Activated naive CD8-positive, alpha-beta T cell treated with anti-CD3 and anti-CD28 coated beads, Interleukin-2, amount 50 U/mL, for 24 hours (primary cell): Measurements from ENCODE around the gene TENT4A.
A peak's percentile ranks its signal among the peaks of the same experiment; 100 is the strongest.

Experiments used
- ATAC-seq: fragments of 150-1000 bp; cut with Tn5 transposase; one replicate; pipeline ENCODE4 v1.10.0; 2021
- DNase-seq: peaks from one replicate; pipeline ENCODE4 v3.0.0; 2021
- H3K27ac Mint-ChIP-seq: one replicate; pipeline ENCODE4 v1.8.0; 2021; ENCODE audit warnings: mild to moderate bottlenecking, mixed read lengths
- H3K27me3 Mint-ChIP-seq: one replicate; pipeline ENCODE4 v1.8.0; 2021; ENCODE audit warnings: mixed read lengths
- H3K36me3 Mint-ChIP-seq: one replicate; pipeline ENCODE4 v1.8.0; 2021; ENCODE audit warnings: low read depth, mixed read lengths
- H3K4me1 Mint-ChIP-seq: one replicate; pipeline ENCODE4 v1.8.0; 2021; ENCODE audit warnings: mixed read lengths
- H3K4me3 Mint-ChIP-seq: one replicate; pipeline ENCODE4 v1.8.0; 2021; ENCODE audit warnings: mild to moderate bottlenecking, moderate library complexity, mixed read lengths
- H3K9me3 Mint-ChIP-seq: one replicate; pipeline ENCODE4 v1.8.0; 2021; ENCODE audit warnings: mixed read lengths

TENT4A gene

DNA sequence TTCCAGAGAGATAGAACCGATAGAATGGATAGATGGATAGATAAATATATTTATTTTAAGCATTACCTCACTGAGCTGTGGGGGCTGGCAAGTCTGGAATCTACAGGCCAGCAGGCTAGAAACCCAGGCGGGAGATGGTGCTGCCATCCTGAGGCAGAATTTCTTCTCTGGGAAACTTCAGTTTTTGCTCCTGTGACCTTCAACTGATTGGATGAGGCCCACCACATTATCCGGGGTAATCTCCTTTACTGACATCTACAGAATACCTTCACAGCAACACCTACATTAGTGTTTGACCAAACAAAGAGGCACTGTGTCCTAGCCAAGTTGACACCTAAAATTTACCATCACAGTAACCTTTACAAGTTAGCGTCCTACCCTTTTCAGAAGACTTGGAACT, 29.2 kb upstream of the TENT4A start:
- no peak for DNase-seq
- H3K9me3 Mint-ChIP-seq, result peaks cover 3% of the 10 kb centered on the region
- peaks cover 6% of the 10 kb centered on the region for H3K4me1 Mint-ChIP-seq
- H3K36me3 Mint-ChIP-seq, result no peaks in the 10 kb centered on the region
- H3K4me3 Mint-ChIP-seq, result no peak overlapping the region
- peaks cover 47% of the 10 kb centered on the region for H3K27me3 Mint-ChIP-seq
- no peak overlapping the region for H3K27ac Mint-ChIP-seq
- no peak for ATAC-seq

DNA sequence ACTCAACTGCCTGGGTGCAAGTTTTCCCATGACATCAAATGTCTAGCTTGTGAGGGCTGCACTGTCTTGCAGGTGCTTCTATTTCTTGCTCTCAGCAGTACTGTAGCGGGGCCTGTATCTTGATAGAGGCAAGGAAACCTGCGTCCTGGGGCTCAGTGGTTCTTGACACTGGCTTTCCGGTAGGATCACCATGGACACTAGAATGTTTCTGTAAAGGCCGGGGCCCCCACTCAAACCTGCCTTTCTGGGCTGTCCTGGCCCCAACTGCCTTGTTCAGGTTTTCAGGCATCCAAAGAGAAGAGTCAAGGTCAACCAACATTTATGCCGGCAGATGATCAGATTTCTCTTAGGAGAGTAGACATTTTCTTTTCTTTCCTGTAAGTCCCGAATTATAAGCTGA, 26.7 kb upstream of the TENT4A start:
- H3K27me3 Mint-ChIP-seq, result peaks cover 62% of the 10 kb centered on the region
- peaks cover 3% of the 10 kb centered on the region for H3K9me3 Mint-ChIP-seq
- H3K36me3 Mint-ChIP-seq, result no peaks in the 10 kb centered on the region
- DNase-seq (no peak), ATAC-seq (no peak)
- H3K4me1 Mint-ChIP-seq, result peaks cover 6% of the 10 kb centered on the region
- H3K4me3 Mint-ChIP-seq, result no peak overlapping the region
- H3K27ac Mint-ChIP-seq, result no peak overlapping the region

DNA sequence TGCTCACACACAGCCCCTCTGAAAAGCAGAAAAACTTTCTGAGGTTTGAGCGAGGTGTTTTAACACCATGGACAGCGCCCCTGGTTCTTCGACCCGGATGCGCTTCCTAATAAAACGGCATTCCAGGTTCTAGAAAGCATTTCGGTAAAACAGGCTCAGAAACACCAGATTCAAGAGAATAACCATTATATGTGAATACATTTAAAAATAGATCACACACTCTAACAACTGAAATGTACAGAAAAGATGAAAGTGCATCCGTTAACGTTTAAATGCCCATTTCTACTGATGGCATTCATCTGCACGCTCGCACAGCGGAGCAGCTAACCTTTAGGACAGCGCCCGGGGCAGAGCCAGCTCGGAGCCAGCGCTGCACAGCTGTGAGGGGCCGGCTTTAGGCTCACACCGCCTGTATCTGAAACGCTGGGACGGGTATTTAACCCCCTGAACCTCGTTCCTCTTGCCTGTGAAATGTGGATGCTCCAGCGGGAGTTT, 26.3 kb upstream of the TENT4A start:
- ATAC-seq, result no peak
- H3K9me3 Mint-ChIP-seq, result peaks cover 3% of the 10 kb centered on the region
- peaks cover 63% of the 10 kb centered on the region for H3K27me3 Mint-ChIP-seq

DNA sequence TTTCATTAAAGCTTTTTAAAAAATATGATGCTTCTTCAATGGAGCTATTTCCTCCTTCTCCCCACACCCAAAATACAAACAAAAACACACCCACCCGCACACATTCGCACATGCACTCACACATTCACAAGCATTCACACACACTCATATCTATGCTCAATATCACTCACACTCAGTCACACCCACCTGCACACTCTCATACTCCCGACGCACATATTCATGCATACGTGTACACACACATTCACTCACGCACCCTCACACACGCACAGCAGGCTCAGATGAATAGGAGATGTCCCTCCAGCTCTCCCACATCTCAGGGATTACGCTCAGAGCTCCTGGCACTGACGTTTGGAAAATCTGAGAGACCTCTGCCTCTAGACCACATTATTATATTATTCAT, 25.7 kb upstream of the TENT4A start:
- Mint-ChIP-seq H3K9me3 (peaks cover 3% of the 10 kb centered on the region), H3K4me3 (no peak overlapping the region), H3K27me3 (peaks cover 66% of the 10 kb centered on the region), H3K36me3 (no peaks in the 10 kb centered on the region), H3K27ac (no peak overlapping the region), H3K4me1 (peaks cover 6% of the 10 kb centered on the region)
- DNase-seq, result no peak
- ATAC-seq, result no peak

More for the DNA sequence above, 26.3 kb upstream of the TENT4A start:
- Mint-ChIP-seq H3K27ac (no peak overlapping the region), H3K4me3 (no peak overlapping the region), H3K4me1 (peaks cover 6% of the 10 kb centered on the region), H3K36me3 (no peaks in the 10 kb centered on the region)
- no peak for DNase-seq

DNA sequence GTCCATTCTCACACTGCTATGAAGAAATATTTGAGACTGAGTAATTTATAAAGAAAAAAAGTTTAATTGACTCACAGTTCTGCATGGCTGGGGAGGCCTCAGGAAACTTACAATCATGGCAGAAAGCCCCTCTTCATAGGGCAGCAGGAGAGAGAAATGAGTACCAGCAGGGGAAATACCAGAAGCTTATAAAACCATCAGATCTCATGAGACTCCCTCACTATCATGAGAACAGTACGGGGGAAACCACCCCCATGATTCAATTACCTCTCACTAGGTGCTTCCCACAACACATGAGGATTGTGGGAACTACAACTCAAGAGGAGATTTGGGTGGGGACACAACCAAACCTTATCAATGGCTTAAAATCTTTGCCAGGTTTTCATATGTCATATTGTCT, 20.3 kb upstream of the TENT4A start:
- no peaks in the 10 kb centered on the region for H3K9me3 Mint-ChIP-seq
- peaks cover 4% of the 10 kb centered on the region for H3K4me1 Mint-ChIP-seq
- H3K36me3 Mint-ChIP-seq, result no peaks in the 10 kb centered on the region
- H3K27ac Mint-ChIP-seq, result no peak overlapping the region
- DNase-seq (no peak), ATAC-seq (peak; percentile 65)
- H3K27me3 Mint-ChIP-seq, result peaks cover 55% of the 10 kb centered on the region
- H3K4me3 Mint-ChIP-seq, result no peak overlapping the region

DNA sequence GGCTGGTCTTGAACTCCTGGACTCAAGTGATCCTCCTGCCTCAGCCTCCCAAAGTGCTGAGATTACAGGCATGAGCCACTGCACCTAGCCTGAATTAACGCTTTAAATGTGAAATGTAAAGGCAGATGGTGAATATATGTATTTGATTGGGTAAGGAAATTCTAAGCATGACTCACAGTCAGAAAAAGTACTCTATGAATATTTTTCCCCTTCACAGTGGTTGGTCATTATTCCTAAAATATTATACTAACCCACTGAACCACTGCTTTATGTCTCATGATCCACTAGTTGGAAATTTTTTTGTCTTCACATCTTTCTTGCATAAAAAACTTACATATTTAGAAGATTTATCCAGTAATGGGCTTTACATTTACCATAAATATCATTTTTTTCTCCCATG, 14.5 kb upstream of the TENT4A start:
- DNase-seq (no peak), ATAC-seq (no peak)
- no peaks in the 10 kb centered on the region for H3K36me3 Mint-ChIP-seq
- no peaks in the 10 kb centered on the region for H3K9me3 Mint-ChIP-seq
- no peak overlapping the region for H3K4me3 Mint-ChIP-seq
- peaks cover 33% of the 10 kb centered on the region for H3K27me3 Mint-ChIP-seq
- no peaks in the 10 kb centered on the region for H3K4me1 Mint-ChIP-seq
- H3K27ac Mint-ChIP-seq, result no peak overlapping the region

DNA sequence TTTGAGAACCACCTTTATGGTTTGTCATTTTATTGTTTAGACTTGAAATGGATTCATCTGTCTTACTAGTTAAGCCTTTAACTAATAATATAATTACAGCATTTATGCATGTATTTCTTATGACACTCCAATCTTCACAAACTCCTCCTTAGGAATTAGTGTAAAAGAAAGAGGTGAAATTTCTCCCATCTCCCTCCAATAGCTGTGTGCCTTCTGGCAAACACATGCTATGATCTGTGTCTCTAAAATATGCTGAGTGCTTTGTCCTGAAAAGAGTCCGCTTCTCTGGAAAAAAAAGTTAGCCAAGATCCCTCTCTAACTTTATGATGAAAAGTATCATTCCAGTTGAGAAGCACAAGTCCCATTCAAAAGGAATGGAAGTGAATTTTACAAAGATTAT, 13.9 kb upstream of the TENT4A start:
- Mint-ChIP-seq H3K36me3 (no peaks in the 10 kb centered on the region), H3K4me3 (no peak overlapping the region), H3K27ac (no peak overlapping the region), H3K27me3 (peaks cover 30% of the 10 kb centered on the region), H3K4me1 (no peaks in the 10 kb centered on the region), H3K9me3 (no peaks in the 10 kb centered on the region)
- ATAC-seq (no peak), DNase-seq (no peak)

DNA sequence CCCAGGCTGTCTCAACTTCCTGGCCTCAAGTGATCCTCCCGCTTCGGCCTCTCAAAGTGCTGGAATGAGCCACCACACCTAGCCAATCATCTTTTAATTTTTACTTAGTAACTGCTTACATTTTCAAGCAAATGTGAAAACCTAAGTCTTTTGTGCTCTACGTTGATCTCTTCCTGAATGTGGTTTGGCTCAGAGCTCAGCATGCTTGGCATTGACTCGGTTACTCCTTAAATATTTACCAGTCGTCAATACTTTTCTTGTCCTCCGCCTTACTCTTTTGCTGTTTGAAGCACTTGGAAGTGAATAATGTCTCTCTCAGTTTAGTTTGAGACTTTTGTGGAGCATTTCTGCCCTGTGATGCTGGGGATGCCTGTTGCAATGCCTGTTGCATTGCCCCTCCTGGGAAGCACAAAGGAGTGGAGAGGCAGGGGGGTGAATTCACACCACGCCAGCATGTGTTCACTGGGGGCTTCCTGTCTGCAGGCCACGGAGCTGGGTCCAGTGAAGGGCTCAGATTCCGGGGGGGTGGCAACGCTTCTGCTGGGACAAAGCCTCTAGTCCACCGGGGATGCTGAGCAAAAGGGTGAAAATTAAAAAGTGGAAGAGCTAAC, 13.1 kb upstream of the TENT4A start:
- H3K36me3 Mint-ChIP-seq, result no peaks in the 10 kb centered on the region
- H3K27ac Mint-ChIP-seq, result no peak overlapping the region
- DNase-seq (no peak), ATAC-seq (no peak)
- H3K4me1 Mint-ChIP-seq, result peaks cover 4% of the 10 kb centered on the region
- no peaks in the 10 kb centered on the region for H3K9me3 Mint-ChIP-seq
- H3K27me3 Mint-ChIP-seq, result peaks cover 28% of the 10 kb centered on the region
- no peak overlapping the region for H3K4me3 Mint-ChIP-seq

DNA sequence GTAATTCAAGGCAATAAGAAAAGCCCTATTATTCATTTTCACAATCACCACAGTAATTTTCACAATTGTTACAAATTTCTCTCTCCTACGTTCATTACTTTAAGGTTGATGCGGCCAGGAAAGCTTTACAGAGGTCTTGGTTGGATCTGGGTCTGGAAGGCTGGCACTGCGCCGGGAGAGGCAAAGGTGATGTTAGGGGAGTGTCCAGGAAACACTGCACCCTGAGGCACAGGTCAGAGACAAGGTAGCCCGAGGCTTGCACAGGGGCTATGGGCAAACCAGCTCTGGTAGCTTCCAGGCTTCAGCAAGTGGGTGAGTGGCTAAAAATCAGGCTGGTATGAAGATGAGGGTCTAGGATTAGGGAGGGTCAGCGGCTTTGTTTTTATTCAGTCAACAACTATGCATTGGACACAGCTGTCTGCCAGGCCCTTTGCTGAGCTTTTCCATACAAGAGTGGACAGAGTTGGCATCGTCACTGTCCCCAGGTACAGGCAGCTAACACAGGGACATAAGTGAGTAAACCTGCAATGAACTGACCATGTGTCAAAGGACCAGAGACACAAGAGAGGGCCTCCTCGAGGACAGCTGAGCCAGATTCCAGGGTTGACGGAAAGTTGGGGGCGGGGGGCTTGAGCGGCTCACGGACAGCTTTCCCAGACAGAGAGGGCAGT, 12.4 kb upstream of the TENT4A start:
- H3K4me3 Mint-ChIP-seq, result no peak overlapping the region
- peaks cover 10% of the 10 kb centered on the region for H3K4me1 Mint-ChIP-seq
- ATAC-seq (no peak), DNase-seq (no peak)
- no peaks in the 10 kb centered on the region for H3K9me3 Mint-ChIP-seq
- no peaks in the 10 kb centered on the region for H3K36me3 Mint-ChIP-seq
- peaks cover 27% of the 10 kb centered on the region for H3K27me3 Mint-ChIP-seq
- H3K27ac Mint-ChIP-seq, result no peak overlapping the region

DNA sequence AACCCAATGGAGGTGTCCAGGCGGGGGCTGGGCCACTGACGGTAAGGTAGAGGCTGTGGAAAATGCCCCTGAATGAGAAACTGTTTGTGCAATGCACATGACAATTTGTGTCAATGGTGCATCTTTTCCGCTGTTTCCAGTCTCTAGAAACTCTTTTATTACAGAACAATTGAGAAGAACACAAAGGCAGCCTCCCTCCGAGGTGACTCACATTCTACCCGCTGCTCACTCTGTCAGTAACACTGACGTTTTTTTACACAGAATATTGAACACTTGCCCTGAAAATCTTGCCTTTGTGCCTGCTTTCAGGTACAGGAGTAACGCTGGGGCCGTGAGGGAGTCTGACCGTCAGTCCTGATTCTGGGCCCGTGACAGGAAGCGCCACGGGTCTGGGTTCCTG, 11.7 kb upstream of the TENT4A start:
- Mint-ChIP-seq H3K27ac (no peak overlapping the region), H3K27me3 (peaks cover 24% of the 10 kb centered on the region), H3K9me3 (no peaks in the 10 kb centered on the region), H3K4me3 (no peak overlapping the region), H3K4me1 (peaks cover 10% of the 10 kb centered on the region), H3K36me3 (no peaks in the 10 kb centered on the region)
- ATAC-seq (no peak), DNase-seq (no peak)

DNA sequence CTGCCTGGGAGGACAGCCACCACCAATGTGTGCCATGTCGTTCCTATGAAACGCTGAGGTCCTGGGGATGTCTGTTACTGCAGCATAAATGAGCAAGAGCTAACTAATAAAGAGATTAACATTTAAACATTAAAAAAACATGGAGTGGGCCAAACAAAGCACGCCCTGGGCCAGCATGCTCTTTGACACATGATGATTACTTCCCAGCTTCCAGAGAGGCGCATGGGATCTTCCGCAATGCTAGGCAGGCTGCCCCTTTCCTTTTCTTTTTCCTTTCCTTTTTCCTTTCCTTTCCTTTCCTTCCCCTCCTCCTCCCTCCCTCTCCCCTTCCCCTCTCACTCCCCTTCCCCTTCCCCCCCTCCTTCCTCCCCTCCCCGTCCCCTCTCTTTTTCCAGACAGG, 10.6 kb upstream of the TENT4A start:
- Mint-ChIP-seq H3K9me3 (no peaks in the 10 kb centered on the region), H3K4me1 (peaks cover 10% of the 10 kb centered on the region), H3K27ac (no peak overlapping the region), H3K4me3 (no peak overlapping the region), H3K27me3 (peaks cover 16% of the 10 kb centered on the region), H3K36me3 (no peaks in the 10 kb centered on the region)
- DNase-seq (no peak), ATAC-seq (no peak)

DNA sequence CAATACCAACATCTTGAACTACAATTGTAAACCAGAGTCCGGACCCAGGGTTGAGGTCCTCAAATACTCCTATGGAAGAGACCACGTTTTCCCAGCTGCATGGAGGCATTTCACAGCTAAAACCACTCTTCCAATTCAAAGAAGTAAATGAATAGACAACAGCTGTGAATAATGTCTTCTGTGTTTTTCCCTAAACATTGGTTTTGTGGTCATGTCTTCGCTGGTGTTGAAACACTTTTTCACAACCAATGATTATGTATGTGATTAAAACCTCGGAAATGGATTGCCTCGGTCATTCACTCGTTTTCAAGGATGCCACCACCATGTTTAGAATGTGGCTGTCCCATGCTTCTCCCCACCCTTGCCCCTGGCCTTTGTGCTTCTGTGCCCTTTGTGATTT, 9.4 kb upstream of the TENT4A start:
- no peak for ATAC-seq
- H3K9me3 Mint-ChIP-seq, result no peaks in the 10 kb centered on the region
- DNase-seq, result no peak
- H3K27me3 Mint-ChIP-seq, result peaks cover 14% of the 10 kb centered on the region
- peaks cover 11% of the 10 kb centered on the region for H3K4me1 Mint-ChIP-seq
- H3K4me3 Mint-ChIP-seq, result no peak overlapping the region
- H3K36me3 Mint-ChIP-seq, result no peaks in the 10 kb centered on the region
- no peak overlapping the region for H3K27ac Mint-ChIP-seq

DNA sequence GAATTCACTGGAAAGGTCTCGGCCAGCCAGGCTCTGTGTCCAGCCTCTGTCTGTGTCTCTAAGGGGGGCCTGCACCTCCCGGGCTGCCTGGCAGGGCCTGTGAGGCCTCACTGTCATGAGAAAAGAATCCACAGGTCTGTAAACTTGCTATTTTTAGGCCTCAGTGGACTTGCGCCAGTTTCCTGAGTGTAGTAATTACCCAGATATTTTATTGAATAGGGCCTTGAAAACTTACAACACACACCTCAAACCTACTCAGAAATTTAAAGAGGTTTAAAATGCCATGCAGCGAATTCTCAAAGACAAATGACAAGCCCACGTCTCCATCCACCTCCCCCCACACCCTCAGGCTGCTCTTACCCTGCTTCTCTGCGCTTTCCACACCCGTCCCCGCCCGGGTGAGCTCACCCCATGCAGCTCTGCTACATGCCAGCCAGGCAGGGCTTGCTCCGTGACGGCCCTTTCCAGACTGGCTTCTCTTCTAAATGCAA, 8.8 kb upstream of the TENT4A start:
- no peak for ATAC-seq
- H3K4me3 Mint-ChIP-seq, result no peak overlapping the region
- no peak for DNase-seq
- no peak overlapping the region for H3K27ac Mint-ChIP-seq
- H3K4me1 Mint-ChIP-seq, result peaks cover 13% of the 10 kb centered on the region
- H3K9me3 Mint-ChIP-seq, result no peaks in the 10 kb centered on the region
- H3K27me3 Mint-ChIP-seq, result peaks cover 12% of the 10 kb centered on the region
- H3K36me3 Mint-ChIP-seq, result no peaks in the 10 kb centered on the region

DNA sequence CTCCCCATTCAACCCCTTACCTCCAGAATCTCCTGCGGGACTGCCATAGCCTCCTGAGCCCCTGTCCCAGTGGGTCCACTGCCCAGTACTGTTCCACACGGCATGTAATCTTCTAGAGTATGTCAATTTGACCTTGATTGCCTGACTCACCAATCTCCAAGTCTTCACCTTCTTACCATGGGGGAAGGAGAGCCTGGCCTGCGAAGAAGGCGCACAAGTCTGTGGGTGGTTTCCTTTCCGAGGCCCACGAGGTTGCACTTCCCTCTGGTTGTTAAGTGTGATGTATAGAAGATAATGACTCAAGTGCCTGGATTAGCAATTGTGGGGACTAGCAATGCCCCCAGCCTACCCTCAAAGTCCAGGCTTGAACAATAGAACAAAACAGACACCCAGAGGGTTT, 8.1 kb upstream of the TENT4A start:
- DNase-seq (no peak), ATAC-seq (peak; percentile 69)
- peaks cover 7% of the 10 kb centered on the region for H3K27me3 Mint-ChIP-seq
- no peaks in the 10 kb centered on the region for H3K9me3 Mint-ChIP-seq
- H3K4me3 Mint-ChIP-seq, result no peak overlapping the region
- H3K27ac Mint-ChIP-seq, result no peak overlapping the region
- peaks cover 13% of the 10 kb centered on the region for H3K4me1 Mint-ChIP-seq
- no peaks in the 10 kb centered on the region for H3K36me3 Mint-ChIP-seq

DNA sequence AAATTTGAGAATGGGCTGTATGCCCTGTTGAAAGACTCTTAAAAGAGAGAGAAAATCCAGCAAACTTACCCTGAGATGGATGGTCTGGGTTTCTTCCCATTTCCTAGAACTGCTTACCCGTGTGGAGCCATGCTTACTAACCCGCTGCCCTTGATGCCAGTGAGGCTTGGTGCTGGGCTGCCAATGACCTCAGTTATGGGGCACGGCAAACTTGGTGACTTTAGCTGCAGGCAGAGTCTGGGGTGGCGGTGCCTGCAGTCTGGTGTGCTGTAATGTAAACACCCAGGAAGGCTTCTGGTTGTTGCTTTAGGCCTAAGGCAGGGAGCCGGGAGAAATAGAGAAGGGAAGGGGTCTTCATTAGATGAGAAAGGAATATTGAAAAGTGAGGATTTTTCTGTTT, 7.3 kb upstream of the TENT4A start:
- Mint-ChIP-seq H3K4me3 (no peak overlapping the region), H3K27ac (no peak overlapping the region)

More for the DNA sequence above, 7.3 kb upstream of the TENT4A start:
- H3K4me1 Mint-ChIP-seq, result peaks cover 13% of the 10 kb centered on the region
- no peak for DNase-seq
- H3K9me3 Mint-ChIP-seq, result no peaks in the 10 kb centered on the region
- ATAC-seq, result no peak
- H3K36me3 Mint-ChIP-seq, result no peaks in the 10 kb centered on the region
- H3K27me3 Mint-ChIP-seq, result peaks cover 3% of the 10 kb centered on the region
